Stimulated activated CD4-positive, alpha-beta T cell treated with anti-CD3 and anti-CD28 coated beads, Interleukin-12 subunit alpha, Interleukin-12 subunit beta, amount 100 ng/mL, for 4 hours (primary cell): ENCODE results near the gene ATP13A4.

Experiments
- DNase-seq: peaks from one replicate; pipeline ENCODE4 v3.0.0-alpha.2; 2020

The ATP13A4 gene

GRCh38 chr3:193387596-193387995 lies 167.1 kb downstream of the ATP13A4 start:
- no peak for DNase-seq

GRCh38 chr3:193378706-193379105 lies 176.0 kb downstream of the ATP13A4 start, which contains the start of gene ATP13A5:
ATP13A5 (minus strand) TSS chr3:193378753; CDS start chr3:193378725, 28 bp downstream.
- DNase-seq = no peak

- no peak for DNase-seq
These were observed 177.1 kb downstream of the ATP13A4 start for GRCh38 chr3:193377591-193377990.

- DNase-seq = no peak
These were observed 179.1 kb downstream of the ATP13A4 start for GRCh38 chr3:193375614-193376013.

GRCh38 chr3:193372783-193373182 lies 181.9 kb downstream of the ATP13A4 start:
- DNase-seq = no peak

GRCh38 chr3:193367868-193368267 lies 186.8 kb downstream of the ATP13A4 start:
- no peak for DNase-seq

GRCh38 chr3:193357291-193357690 lies 197.4 kb downstream of the ATP13A4 start:
- DNase-seq = no peak

- DNase-seq = no peak
These were observed 200.3 kb downstream of the ATP13A4 start for GRCh38 chr3:193354423-193354822.
